NCI-H446 (cell line): ENCODE results near the gene NIT2.
"Not testable (repeated sequence)": the region's sequence is repeated elsewhere in the genome, so short reads cannot be mapped to it uniquely, and the experiment has no call there.

ENCODE experiments used
- DNase-seq, 2 experiments: peaks; one replicate each; lab custom pipeline; 2025; lab: John Stamatoyannopoulos, UW

The NIT2 gene

GRCh38 chr3:100334488-100335351 lies at the start of gene NIT2:
Gene NIT2, plus strand, starts transcription at chr3:100334757. Its CDS starts 35 bp downstream, at chr3:100334792.
- DNase-seq, result peak; percentile 9 to 84

- no peak for DNase-seq
These were observed 46.2 kb upstream of the NIT2 start for GRCh38 chr3:100288288-100288894.

GRCh38 chr3:100289339-100289738 lies 45.2 kb upstream of the NIT2 start:
- no peak for DNase-seq

- DNase-seq, result no peak
These were observed 39.5 kb upstream of the NIT2 start for GRCh38 chr3:100295089-100295488.

GRCh38 chr3:100297784-100298183 lies 36.8 kb upstream of the NIT2 start:
- no peak for DNase-seq

- DNase-seq, result no peak
These were observed 35.5 kb upstream of the NIT2 start for GRCh38 chr3:100299016-100299415.

GRCh38 chr3:100306695-100307094 lies 27.9 kb upstream of the NIT2 start:
- no peak for DNase-seq

GRCh38 chr3:100310355-100310965 lies 24.1 kb upstream of the NIT2 start:
- DNase-seq, result no peak

GRCh38 chr3:100311011-100311410 lies 23.5 kb upstream of the NIT2 start:
- no peak for DNase-seq

- peak; percentile 16 to 38 for DNase-seq
These were observed 17.9 kb upstream of the NIT2 start for GRCh38 chr3:100316641-100317069.

- DNase-seq, result no peak
These were observed 16.6 kb upstream of the NIT2 start for GRCh38 chr3:100317912-100318311.

- DNase-seq, result no peak
These were observed 14.6 kb upstream of the NIT2 start for GRCh38 chr3:100319951-100320350.

- no peak for DNase-seq
These were observed 10.5 kb upstream of the NIT2 start for GRCh38 chr3:100324044-100324443.

- no peak for DNase-seq
These were observed 8.7 kb upstream of the NIT2 start for GRCh38 chr3:100325827-100326226.

- DNase-seq, result not testable (repeated sequence)
These were observed 7.2 kb upstream of the NIT2 start for GRCh38 chr3:100327377-100327776.

- DNase-seq, result no peak
These were observed 4.6 kb upstream of the NIT2 start for GRCh38 chr3:100329800-100330489.

- no peak for DNase-seq
These were observed 3.9 kb upstream of the NIT2 start for GRCh38 chr3:100330651-100331050.

- no peak for DNase-seq
These were observed 2.9 kb upstream of the NIT2 start for GRCh38 chr3:100331660-100332059.

GRCh38 chr3:100333051-100333450 lies 1.5 kb upstream of the NIT2 start:
- DNase-seq, result no peak

- no peak for DNase-seq
These were observed 528 bp upstream of the NIT2 start for GRCh38 chr3:100333970-100334487.

- no peak for DNase-seq
These were observed 877 bp downstream of the NIT2 start for GRCh38 chr3:100335434-100335833.

- DNase-seq, result not testable (repeated sequence)
These were observed 1.7 kb downstream of the NIT2 start for GRCh38 chr3:100336229-100336628.
